ENCODE data around the gene NRSN2.
A peak's percentile ranks its signal among the peaks of the same experiment; 100 is the strongest.

The NRSN2 gene, protein sequence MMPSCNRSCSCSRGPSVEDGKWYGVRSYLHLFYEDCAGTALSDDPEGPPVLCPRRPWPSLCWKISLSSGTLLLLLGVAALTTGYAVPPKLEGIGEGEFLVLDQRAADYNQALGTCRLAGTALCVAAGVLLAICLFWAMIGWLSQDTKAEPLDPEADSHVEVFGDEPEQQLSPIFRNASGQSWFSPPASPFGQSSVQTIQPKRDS

DNA sequence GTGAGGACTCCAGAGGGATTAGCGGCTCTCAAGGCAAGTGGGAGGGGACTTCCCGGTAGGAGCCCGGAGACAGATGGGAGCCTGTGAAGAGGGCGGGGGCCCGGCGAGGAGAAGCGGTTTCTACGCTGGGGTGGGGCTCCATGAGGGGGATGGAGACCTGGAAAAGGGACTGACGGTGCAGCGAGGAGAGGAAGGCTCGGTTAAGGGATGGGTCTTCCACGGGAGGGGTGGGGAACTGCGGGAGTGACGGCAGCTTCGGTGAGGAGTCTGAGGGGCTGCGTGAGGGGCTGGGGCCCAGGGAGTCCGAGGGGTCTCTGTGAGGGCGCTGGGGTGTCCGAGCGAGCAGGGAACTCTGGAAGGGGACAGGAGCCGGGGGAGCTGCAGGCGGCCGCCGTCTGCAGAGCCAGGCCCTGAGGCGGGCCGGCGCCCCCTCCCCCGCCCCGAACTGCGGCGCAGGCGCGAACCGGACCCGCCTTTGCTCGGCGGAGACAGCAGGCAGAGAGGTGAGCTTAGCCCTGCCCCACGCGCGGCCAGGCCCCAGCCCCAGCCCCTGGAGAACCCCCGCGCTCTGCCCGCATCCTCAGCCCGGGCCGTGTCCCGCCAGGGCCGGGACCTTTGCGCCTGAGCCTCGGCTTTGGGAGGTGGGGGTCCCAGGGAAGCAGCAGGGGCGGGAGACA lies at the start of gene NRSN2:
Gene NRSN2 (plus strand): TSS at position 472 of the 677 bp plus-strand sequence. CDS start 2,533 bp downstream, outside the sequence.
- TF ChIP-seq, protein P1, sequence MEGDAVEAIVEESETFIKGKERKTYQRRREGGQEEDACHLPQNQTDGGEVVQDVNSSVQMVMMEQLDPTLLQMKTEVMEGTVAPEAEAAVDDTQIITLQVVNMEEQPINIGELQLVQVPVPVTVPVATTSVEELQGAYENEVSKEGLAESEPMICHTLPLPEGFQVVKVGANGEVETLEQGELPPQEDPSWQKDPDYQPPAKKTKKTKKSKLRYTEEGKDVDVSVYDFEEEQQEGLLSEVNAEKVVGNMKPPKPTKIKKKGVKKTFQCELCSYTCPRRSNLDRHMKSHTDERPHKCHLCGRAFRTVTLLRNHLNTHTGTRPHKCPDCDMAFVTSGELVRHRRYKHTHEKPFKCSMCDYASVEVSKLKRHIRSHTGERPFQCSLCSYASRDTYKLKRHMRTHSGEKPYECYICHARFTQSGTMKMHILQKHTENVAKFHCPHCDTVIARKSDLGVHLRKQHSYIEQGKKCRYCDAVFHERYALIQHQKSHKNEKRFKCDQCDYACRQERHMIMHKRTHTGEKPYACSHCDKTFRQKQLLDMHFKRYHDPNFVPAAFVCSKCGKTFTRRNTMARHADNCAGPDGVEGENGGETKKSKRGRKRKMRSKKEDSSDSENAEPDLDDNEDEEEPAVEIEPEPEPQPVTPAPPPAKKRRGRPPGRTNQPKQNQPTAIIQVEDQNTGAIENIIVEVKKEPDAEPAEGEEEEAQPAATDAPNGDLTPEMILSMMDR (IDR thresholded peaks at IDR 0.05) = no peak
- no peak for TF ChIP-seq ZFX (IDR thresholded peaks at IDR 0.05; ENCODE audit: borderline replicate concordance)
- H3K27ac ChIP-seq = peak within 1 kb of the TSS; percentile 95

DNA sequence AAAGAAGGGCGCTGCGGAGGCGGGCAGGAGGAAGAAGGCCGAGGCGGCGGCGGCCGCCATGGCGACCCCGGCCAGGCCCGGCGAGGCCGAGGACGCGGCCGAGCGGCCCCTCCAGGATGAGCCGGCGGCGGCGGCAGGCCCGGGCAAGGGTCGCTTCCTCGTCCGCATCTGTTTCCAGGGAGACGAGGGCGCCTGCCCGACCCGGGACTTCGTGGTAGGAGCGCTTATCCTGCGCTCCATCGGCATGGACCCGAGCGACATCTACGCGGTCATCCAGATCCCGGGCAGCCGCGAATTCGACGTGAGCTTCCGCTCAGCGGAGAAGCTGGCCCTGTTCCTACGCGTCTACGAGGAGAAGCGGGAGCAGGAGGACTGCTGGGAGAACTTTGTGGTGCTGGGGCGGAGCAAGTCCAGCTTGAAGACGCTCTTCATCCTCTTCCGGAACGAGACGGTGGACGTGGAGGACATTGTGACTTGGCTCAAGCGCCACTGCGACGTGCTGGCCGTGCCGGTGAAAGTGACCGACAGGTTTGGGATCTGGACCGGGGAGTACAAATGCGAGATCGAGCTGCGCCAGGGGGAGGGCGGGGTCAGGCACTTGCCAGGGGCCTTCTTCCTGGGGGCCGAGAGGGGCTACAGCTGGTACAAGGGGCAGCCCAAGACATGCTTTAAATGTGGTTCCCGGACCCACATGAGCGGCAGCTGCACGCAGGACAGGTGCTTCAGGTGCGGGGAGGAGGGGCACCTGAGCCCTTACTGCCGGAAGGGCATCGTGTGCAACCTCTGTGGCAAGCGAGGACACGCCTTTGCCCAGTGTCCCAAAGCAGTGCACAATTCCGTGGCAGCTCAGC lies 48.8 kb upstream of the NRSN2 start:
- no peak for TF ChIP-seq ZFX (IDR thresholded peaks at IDR 0.05; ENCODE audit: borderline replicate concordance)
- TF ChIP-seq, protein P1 (IDR thresholded peaks at IDR 0.05) = no peak
- peak overlapping the region; percentile 97 for H3K27ac ChIP-seq

DNA sequence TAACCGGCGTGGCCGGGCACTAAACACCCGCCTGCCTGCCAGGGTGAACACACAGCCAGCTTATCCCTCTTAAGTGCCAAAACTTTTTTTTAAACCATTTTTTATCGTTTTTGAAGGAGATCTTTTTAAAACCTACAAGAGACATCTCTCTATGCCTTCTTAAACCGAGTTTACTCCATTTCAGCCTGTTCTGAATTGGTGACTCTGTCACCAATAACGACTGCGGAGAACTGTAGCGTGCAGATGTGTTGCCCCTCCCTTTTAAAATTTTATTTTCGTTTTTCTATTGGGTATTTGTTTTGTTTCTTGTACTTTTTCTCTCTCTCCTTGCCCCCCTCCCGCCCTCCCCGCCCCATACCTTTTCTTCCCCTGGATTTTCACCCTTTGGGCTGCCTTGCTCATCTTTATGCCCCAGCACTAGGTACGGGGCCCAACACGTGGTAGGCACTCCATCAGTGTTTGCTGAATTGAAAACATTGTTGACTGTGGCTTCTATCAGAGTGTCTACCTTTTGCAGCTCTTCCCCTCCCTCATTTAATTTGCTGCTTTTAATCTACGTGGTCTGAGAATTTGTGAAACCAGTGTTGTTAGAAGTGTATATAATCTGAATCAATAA lies 48.0 kb upstream of the NRSN2 start:
- TF ChIP-seq, protein P1 (IDR thresholded peaks at IDR 0.05) = no peak
- no peak for TF ChIP-seq ZFX (IDR thresholded peaks at IDR 0.05; ENCODE audit: borderline replicate concordance)
- peak overlapping the region; percentile 97 for H3K27ac ChIP-seq

DNA sequence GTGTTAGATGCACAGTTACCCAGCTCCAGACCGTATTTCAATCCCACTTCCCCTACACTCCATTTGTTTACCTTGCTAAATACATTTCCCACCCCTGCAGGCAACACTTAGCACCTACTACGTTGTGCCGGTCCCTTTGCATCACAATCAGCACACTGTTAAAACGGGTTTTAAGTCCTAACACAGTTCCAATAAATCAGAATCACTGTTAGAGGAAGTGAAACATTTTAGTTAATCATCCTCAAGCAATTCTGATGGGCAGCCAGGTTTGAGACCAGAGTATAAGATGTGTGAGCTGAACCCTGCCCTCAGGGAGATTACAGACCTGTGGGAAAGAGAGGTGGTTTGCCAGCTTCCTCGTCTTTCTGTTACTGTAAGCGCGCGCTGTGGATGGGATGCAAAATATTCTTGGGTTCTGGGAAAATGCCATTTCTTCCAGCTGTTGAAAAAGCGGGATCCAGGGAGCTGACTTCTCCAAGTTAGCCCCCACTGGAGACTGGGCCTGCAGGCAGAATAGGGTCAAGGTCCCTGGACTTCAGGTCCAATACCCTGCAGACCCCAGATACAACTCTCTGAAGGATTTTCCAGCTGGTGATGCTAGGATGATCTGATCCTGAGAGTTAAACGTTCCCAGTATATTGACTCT lies 46.4 kb upstream of the NRSN2 start:
- TF ChIP-seq ZFX (IDR thresholded peaks at IDR 0.05; ENCODE audit: borderline replicate concordance) = no peak
- TF ChIP-seq, protein P1 (IDR thresholded peaks at IDR 0.05) = no peak
- peak overlapping the region; percentile 22; the same call in 1 of the 2 replicates for H3K27ac ChIP-seq

DNA sequence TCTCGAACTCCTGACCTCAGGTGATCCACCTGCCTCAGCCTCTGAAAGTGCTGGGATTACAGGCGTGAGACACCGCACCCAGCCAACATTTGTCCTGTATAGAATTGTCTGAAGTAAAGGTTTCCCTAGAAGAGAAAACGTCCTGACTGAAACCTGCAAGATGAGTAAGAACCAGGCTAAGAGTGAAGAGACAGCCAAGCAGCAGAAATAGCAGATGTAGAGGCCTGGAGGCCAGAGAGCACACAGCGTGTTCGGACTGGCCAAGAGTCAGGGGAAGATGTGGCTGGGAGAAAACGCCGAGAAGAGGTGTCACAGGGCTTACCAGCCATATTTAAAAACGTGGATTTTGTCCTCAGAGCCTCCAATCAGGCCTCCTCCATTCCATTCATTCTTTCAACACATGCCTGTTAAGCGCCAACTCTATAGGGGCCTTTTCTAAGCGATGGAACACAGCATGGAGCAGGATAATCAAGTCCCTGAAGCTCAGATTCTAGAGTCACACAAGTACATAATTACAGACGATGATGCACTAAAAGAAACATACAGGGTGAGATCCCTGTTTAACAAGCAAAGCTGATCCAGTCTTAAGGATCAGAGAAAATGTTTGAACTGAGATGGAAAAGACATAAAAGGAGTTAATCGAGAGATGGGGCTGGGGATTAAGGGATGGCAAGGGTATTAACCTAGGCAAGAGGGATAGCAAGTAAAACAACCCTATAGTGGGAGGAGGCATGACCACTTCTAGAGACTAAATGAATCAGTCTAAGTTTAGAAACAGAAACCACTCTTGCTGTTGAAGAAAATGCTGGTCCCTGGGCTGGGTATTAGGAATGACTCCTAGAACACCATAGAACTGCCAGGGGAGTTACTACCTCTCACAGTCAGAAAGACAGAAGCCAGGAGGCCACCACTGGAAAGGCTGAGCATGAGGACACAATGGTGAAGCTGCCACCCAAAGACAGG lies 44.7 kb upstream of the NRSN2 start:
- TF ChIP-seq ZFX (IDR thresholded peaks at IDR 0.05; ENCODE audit: borderline replicate concordance) = no peak
- TF ChIP-seq, protein P1 (IDR thresholded peaks at IDR 0.05) = no peak
- H3K27ac ChIP-seq = no peak overlapping the region

DNA sequence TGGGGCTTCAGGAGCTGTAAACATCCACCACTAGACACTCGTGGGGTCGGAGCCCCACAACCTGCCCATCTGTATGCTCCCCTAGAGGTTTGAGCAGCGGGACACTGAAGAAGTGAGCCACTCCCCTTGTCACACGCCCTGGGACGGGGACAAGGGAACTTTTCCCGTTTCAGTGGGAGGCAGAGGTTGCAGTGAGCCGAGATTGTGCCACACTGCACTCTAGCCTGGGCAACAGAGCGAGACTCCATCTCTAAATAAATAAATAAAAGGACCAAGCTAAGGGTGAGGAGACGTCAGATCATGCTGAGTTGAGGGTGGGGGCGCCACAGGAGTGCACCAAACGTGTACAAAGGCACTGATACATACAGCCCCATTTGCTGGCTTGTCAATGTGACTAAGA lies 41.2 kb upstream of the NRSN2 start:
- TF ChIP-seq, protein P1 (IDR thresholded peaks at IDR 0.05) = no peak
- TF ChIP-seq ZFX (IDR thresholded peaks at IDR 0.05; ENCODE audit: borderline replicate concordance) = no peak
- no peak overlapping the region for H3K27ac ChIP-seq

Measured in 22Rv1 (cell line).